ENCODE measurements around the gene SUPT6H.
"Not testable (repeated sequence)": the region's sequence is repeated elsewhere in the genome, so short reads cannot be mapped to it uniquely, and the experiment has no call there.

Gene SUPT6H

DNA sequence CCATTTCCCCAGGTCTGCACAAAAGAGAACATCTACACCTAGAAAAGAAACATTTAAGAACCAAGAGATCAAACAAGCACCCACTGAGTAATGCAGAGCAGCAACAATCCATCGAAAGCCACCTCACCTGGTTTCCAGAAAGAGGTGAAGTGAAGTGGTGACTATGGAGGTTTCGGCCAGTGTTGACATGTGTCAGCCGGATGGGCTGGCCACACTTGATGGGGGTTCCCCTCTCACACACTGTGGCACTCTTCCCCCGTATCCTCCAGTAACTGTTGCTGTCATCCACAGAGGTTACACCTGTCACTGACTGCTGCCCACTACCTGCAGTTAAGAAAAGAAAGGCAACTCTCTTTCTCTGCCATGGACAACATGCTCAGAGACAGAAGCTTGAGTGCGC lies 6.8 kb upstream of the SUPT6H start:
- DNase-seq = no peak

DNA sequence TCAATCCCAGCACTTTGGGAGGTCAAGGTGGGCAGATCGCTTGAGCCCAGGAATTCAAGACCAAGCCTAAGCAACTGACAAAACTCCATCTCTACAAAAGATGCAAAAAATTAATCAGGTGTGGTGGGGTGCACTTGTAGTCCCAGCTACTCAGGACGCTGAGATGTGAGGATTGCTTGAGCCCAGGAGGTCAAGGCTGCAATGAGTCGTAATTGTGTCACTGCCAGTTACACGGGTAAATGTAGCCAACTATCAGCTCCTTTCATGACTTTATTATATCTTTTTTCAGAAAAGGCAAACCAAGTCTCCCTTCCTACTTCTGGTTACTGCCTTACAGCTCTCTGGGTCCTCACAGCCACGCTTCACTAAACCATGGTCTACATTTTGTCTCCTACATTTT lies 4.2 kb upstream of the SUPT6H start:
- DNase-seq = no peak

DNA sequence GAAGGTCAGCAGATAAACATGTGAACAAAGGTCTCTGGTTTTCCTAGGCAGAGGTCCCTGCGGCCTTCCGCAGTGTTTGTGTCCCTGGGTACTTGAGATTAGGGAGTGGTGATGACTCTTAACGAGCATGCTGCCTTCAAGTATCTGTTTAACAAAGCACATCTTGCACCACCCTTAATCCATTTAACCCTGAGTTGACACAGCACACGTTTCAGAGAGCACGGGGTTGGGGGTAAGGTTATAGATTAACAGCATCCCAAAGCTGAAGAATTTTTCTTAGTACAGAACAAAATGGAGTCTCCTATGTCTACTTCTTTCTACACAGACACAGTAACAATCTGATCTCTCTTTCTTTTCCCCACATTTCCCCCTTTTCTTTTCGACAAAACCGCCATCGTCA lies 3.7 kb upstream of the SUPT6H start:
- not testable (repeated sequence) for DNase-seq

DNA sequence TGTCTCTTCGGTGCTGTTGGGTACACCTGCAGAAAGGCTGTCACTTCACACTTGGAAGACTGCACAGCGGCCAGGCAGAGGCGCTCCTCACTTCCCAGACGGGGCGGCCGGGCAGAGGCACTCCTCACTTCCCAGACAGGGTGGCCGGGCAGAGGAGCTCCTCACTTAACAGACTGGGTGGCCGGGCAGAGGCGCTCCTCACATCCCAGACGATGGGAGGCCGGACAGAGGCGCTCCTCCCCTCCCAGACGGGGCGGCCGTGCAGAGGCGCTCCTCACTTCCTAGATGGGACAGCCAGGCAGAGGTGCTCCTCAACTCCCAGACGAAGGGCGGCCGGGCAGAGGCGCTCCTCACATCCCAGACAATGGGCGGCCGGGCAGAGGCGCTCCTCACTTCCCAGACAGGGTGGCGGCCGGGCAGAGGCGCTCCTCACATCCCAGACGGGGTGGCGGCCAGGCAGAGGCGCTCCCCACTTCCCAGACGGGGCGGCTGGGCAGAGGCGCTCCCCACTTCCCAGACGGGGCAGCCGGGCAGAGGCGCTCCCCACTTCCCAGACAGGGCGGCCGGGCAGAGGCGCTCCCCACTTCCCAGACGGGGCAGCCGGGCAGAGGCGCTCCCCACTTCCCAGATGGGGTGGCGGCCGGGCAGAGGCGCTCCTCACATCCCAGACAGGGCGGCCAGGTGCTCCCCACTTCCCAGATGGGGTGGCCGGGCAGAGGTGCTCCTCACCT lies 3.1 kb upstream of the SUPT6H start:
- DNase-seq = not testable (repeated sequence)

DNA sequence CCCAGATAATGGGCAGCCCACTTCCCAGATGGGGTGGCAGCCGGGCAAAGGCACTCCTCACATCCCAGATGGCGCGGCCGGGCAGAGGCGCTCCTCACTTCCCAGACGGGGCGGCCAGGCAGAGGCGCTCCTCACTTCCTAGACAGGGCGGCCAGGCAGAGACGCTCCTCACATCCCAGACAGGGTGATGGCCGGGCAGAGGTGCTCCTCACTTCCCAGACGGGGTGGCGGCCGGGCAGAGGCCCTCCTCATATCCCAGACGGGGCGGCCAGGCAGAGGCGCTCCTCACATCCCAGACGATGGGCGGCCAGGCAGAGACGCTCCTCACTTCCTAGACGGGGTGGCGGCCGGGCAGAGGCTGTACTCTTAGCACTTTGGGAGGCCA lies 2.5 kb upstream of the SUPT6H start:
- DNase-seq = not testable (repeated sequence)

DNA sequence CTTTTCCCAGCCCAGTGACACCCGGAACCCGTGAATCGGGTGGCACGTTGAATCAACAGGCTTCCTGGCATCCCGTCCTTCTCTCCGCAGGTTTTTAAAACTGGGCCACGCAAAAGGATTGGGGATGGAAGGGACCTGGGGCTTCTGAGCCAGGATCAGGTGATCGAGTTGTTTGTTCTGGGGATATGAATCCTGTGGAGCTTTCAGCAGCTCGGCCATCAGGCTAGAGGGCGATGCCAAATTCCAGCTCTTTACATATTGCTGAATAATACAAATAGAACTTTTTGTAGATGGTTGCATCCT lies 473 bp downstream of the SUPT6H start:
- no peak for DNase-seq

DNA sequence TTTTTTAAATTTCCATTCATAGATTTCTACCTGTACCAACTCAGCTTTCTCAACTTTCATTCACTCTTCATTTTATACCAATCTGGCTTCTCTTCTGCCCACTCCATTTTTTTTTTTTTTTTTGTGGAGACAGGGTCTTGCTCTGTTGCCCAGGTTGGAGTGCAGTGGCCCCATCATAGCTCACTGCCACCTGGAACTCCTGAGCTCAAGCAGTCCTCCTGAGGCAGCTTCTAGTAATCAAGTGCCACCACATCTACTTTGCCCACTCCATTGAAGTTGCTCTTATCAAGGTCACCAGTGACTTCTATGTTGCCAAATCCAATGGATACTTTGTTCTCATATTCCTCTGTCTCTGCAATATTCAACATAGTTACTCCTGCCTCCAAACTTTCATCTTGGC lies 1.7 kb downstream of the SUPT6H start:
- no peak for DNase-seq

DNA sequence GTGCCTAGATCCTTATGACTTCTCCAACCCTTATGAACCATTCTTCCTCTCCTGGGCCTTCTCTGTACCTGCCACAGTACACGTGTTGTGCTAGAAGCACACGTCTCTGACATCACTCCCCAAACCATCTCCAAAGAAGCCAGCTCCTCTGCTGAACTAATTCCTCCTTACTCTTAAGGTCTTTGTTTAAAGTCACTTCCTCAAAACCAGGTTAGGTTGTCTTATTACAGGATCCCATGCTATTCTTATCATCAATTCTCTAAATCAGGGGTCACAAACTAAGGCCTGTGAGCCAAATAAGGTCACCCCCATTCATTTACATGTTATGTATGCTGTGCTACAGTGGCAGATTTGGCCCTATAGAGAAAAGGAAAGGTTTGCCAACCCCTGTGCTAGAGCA lies 4.0 kb downstream of the SUPT6H start:
- no peak for DNase-seq

DNA sequence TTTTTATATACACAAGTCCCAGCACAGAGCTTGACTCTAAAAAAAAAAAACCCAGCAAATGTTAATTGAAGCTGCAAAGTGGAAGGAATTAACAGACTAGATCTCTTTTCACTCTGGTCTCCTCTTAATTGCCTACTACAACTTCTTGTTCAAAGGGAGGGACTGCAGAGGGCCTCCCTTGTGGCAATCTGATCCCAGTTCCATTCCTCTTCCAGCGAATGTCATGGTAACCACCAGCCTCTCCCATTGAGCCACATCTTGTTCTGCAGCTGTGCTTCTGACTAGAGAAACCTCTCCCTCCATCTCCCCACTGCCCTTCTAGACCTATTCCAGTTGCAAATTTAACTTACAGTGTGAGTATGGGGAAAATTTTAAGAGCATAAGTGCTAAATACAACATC lies 5.9 kb downstream of the SUPT6H start:
- no peak for DNase-seq

DNA sequence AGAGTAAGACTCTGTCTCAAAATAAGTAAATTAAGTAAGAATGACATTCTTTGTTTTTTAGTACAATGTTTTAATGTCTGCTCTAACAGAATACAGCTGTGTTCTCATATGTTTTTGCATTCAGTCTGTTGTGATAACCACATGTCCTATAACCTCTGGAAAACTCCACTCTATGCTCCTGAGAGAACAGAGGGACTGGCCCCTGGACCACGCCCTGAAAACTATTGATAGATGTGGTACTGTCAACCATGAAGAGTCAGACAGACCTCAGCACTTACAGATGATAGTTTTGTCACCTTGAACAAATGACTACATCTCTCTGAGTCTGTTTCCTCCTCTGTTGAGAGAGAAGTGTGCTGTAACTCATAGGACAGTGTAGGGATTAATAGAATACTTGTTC lies 7.9 kb downstream of the SUPT6H start:
- DNase-seq = no peak

DNA sequence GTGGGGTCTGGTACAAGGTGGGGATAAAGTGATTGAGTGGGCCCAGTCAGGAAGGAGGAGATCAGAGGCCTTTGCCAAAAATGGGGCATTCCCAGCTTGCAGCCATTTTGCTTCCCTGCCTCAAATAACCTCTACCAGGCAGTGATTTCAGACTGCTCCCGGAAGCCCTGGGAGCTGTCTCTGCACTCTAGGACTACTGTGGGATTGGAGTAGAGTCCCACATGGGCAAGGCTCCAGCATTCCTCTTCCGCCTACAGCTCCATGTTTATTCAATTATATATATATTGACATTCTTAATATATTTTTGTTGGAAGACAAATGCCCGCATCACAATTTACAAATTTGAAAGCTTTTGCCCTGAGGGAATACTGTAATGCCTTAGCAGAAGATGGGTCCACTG lies 13.5 kb downstream of the SUPT6H start:
- no peak for DNase-seq

DNA sequence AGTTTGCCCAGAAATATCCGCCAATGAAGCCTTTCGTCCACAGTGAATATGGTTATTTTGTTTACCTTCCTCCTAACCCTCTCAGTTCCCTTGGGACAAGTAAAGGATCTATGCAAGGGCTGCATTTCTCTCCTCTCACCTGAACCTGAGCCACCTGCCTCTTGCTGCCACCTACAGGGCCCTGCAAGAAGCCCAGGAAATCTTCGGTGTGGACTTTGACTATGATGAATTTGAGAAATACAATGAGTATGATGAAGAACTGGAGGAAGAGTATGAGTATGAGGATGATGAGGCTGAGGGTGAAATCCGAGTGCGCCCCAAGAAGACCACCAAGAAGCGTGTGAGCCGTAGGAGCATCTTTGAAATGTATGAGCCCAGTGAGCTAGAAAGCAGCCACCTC lies 14.0 kb downstream of the SUPT6H start:
- no peak for DNase-seq

DNA sequence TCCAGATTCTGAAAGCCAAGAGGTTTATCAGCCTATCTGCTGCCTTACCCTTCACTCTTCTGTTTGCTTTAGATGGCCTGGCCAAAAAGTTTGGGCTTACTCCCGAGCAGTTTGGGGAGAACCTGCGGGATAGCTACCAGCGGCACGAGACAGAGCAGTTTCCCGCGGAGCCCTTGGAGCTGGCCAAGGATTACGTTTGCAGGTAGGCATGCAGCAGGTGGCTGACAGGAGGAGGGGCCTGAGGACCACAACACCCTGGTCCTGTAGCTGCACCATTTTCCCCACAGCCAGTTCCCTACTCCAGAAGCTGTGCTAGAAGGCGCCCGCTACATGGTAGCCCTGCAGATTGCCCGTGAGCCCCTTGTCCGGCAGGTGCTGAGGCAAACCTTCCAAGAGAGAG lies 20.6 kb downstream of the SUPT6H start:
- DNase-seq = no peak

DNA sequence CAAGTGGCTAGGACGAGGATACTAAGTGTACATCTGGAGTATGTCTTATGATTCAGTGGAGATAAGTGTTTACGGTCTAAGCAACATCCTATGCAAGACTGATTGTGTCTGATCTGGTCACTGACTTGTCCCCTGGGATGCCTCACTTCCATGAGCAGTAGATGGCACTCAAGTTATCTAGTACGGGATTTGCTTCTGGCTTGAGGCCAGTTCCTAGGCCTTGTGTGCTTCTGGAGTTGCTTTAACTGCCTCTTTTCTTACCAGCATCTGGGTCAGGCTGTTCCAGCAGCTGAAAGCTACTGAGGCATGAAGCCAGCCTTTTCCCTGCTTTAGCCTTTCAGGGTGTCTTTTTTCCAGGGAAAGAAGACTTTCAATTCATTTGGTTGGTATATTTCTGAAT lies 23.0 kb downstream of the SUPT6H start:
- no peak for DNase-seq

DNA sequence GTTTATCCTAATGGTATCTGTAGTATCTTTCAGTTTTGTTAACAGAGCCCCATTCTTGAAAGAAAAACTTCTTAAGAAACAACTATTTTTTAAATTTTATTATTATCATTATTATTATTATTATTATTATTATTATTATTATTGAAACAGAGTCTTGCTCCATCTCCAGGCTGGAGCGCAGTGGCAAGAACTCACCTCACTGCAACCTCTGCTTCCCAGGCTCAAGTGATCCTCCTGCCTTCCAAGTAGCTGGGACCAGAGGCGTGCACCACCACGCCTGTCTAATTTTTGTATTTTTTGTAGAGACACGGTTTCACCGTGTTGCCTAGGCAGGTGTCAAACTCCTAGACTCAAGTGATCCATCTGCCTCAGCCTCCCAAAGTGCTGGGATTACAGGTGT lies 23.4 kb downstream of the SUPT6H start:
- DNase-seq = no peak

DNA sequence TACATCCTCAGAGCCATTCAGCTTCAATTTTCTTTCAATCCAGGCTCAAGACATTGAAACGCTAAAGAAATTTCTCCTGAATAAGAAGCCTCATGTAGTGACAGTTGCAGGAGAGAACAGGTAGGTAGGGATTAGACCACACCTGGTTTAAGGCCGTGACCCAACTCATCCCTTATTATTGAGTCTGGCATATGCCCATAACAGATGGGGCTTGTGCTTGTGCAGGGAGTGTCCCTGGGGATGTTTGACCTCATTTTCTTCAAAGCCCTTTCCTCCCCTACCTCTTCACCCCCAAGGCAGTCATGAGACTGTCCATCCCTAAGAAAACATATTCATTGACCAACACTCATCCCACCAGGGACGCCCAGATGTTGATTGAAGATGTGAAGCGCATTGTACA lies 24.3 kb downstream of the SUPT6H start:
- no peak for DNase-seq

DNA sequence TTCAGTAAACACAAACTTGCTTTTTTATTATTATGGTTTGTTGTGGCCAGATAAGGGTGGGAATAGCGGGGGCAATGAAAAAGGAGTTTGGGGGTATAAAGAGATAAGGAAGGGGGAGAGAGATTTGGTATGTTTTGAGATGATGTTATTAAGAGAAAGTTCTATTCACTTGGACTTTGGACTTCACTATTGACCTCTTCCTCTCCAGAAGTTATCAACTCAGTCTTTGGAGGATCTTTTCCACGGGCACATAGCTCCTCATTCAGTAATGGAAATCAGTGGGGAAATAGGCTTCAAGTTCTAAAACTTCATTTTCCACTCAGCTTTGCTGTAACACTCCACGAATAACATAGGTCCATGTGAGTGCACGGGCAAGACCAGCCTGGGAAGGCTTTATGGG lies 26.5 kb downstream of the SUPT6H start:
- DNase-seq = no peak

DNA sequence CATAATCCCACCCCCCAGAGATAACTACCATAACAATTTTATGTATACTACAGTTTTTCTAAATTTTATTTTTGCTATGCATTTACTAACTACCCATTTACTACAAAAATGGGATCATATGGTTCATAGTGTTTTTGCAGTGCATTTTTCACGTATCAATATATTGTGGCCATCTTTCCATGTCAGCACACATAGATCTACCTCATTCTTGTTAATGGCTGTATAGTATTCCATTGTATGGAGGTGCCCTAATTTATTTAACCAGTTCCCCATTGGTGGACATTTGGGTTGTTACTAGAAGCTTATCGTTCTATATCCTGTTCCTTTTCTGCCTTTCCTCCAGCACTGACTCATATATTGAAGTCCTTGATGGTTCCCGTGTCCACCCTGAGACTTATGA lies 27.0 kb downstream of the SUPT6H start:
- DNase-seq = no peak

DNA sequence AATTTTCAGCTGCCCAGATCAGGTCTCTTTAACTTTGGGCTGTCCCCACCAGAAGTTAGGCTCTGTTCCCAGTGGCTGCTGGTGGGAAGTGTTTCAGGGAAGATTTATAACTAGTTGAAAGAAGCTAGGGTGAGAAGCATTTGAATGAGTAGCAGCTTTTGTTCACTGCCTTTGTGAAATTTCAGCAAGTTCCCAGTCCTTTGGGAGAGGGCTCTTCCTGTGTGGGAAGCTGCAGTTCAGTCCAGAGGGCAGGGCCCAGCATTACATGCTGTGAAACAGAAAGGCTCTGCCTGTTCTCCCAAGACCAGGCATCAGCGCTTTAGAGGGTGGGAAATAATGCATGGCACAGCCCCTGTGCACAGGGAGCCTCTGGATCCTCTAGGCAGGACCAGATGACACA lies 31.9 kb downstream of the SUPT6H start:
- DNase-seq = no peak

DNA sequence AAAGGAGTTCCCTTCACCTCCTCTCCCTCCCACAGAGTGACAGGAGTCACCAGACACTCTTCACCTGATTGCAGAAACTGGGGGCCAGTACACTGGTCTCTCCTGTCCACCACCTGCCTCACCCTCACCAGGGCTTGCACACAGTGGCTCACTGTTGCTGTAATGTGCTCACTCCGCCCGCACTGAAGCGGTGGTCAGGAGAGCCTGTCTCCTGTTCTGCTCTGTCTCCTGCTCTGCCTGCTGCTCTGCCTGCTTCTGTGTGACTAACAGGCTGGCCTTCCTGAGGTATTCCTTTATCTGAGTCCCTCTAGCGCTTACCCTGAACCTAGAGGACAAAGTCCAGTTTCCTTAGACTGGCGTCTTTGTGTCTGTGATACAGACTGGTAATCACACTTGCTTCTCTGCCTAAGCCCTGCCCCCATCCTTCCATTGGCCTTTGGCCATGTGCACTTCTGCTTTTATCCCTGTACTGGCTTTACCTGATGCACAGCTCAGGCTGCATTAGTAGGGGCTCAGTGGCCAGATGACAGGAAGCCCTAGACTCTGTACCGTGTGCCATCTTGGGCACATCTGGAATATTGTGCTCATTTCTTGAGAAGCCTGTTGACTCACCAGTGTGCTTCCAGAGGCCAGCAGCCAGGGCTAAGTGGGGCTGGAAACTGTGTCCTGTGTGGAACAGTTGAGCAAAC lies 36.4 kb downstream of the SUPT6H start:
- no peak for DNase-seq

DNA sequence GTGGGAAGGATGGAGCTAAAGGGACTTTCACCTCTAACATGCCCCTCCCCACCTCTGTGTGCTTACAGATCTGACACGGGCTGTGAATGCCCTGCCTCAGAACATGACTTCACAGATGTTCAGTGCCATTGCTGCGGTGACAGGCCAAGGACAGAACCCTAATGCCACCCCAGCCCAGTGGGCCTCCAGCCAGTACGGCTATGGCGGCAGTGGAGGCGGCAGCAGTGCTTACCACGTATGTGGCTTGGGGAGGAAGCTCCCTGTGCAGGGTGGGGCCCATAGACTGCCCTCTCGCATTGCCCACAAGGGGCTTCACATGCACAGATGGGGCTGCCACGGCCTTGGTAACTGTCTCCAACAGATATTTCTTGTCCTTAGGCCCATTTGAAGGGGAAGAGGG lies 38.3 kb downstream of the SUPT6H start:
- no peak for DNase-seq

DNA sequence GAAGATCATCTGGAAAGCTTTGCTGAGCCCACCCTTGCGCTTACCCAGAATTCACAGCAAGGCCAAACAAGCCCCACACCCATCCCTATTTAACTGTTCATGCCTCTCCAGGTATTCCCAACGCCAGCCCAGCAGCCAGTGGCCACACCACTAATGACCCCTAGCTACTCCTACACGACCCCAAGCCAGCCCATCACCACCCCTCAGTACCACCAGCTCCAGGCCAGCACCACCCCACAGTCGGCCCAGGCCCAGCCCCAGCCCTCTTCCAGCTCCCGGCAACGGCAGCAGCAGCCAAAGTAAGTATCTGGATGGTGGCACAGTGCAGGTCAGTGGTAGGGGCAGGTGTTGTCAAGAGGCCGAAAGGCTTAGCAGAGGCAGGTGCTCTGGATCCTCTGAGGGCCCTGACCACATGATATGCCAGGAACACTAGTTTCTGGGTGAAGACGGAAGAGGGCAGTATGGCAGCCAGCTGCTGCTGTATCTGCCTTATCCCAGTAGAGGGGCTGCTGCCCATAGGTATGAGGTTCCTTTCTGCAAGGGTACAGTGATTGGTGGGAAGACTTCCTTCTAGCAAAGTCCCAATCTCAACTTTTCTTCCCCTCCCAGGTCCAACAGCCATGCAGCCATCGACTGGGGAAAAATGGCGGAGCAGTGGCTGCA lies 39.0 kb downstream of the SUPT6H start:
- DNase-seq = no peak

DNA sequence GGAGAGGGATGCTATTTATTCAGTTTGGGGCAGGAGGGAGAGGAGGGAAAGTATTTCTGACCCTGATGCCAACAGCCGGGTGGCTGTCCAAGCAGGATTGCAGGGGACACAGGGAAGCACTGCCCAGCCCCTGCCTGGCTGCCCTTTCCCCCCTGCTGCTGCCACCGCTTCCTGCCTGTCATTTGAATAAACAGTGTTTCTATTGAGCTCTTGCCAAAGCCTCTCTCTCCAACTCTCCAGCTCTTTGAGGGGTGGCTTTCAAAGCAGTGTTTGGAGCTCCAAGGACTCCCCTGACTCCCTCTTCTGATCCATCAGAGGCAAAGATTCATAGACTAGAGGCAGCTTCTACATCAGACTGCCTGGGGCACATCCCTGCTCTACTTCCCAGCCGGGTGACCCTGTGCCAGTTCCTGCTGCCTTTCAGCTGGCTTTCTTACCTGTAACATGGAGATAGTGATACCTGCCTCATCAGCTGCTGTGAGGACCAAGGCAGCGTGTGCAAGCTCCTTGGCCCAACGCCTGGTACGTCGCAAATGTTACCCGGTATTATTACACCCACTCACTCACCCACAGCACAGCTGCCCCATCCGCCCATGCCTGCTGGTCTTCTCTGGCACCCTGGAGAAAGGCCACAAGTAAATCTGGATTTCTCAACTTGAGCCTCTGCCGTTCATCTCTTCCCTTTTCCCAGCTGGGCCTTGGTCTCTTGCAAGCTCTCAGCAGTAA lies 40.2 kb downstream of the SUPT6H start:
- DNase-seq = no peak

DNA sequence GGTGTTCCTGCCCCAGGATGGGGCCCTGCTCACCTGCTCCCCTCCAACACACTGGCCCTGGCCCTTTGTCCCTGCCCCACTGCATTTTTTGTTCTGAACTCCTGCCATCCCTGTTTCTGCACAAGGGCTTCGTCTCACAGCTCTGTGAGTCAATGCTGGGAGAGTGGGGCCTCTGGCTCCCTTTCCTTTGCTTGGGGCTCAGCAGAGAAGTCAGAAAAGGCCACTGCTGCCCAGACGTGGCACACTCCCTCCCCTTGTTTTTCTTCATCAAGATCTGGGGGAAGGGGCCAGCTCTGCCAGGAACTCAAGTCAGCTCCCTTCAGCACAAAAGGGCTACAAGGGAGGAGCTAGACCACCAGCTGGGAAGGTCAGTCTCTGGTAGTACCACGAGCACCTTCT lies 40.7 kb downstream of the SUPT6H start:
- no peak for DNase-seq
